Activated CD4-positive, alpha-beta T cell treated with anti-CD3 and anti-CD28 coated beads, Interleukin-2, amount 50 U/mL, for 48 hours (primary cell): ENCODE measurements around the gene INSIG2.

Experiments used
- DNase-seq, 2 experiments: peaks; one replicate each; pipeline ENCODE4 v3.0.0-alpha.2; 2020

Gene INSIG2

GRCh38 chr2:118088051-118089024 lies at the start of gene INSIG2:
Gene INSIG2 (plus strand): TSS chr2:118088471. CDS start chr2:118096557, 8,086 bp downstream.
- peak; percentile 94 to 96 for DNase-seq

- DNase-seq = no peak
Measured at GRCh38 chr2:118040891-118041290, 47.4 kb upstream of the INSIG2 start.

- no peak for DNase-seq
Measured at GRCh38 chr2:118044103-118044716, 44.1 kb upstream of the INSIG2 start.

GRCh38 chr2:118044854-118045253 lies 43.4 kb upstream of the INSIG2 start:
- no peak for DNase-seq

GRCh38 chr2:118045286-118045685 lies 43.0 kb upstream of the INSIG2 start:
- no peak for DNase-seq

- no peak for DNase-seq
Measured at GRCh38 chr2:118046634-118047210, 41.5 kb upstream of the INSIG2 start.

GRCh38 chr2:118047380-118047826 lies 40.9 kb upstream of the INSIG2 start:
- no peak for DNase-seq

- DNase-seq = no peak
Measured at GRCh38 chr2:118048401-118048800, 39.9 kb upstream of the INSIG2 start.

- no peak for DNase-seq
Measured at GRCh38 chr2:118049140-118049815, 39.0 kb upstream of the INSIG2 start.

GRCh38 chr2:118049816-118050140 lies 38.5 kb upstream of the INSIG2 start:
- no peak for DNase-seq

GRCh38 chr2:118050386-118050785 lies 37.9 kb upstream of the INSIG2 start:
- DNase-seq = no peak

GRCh38 chr2:118050974-118051373 lies 37.3 kb upstream of the INSIG2 start:
- DNase-seq = no peak

GRCh38 chr2:118051826-118052358 lies 36.4 kb upstream of the INSIG2 start:
- no peak for DNase-seq

GRCh38 chr2:118052474-118052873 lies 35.8 kb upstream of the INSIG2 start:
- DNase-seq = no peak

GRCh38 chr2:118053681-118054080 lies 34.6 kb upstream of the INSIG2 start:
- DNase-seq = no peak

- DNase-seq = no peak
Measured at GRCh38 chr2:118054213-118055008, 33.9 kb upstream of the INSIG2 start.

- DNase-seq = no peak
Measured at GRCh38 chr2:118055512-118056164, 32.6 kb upstream of the INSIG2 start.

- no peak for DNase-seq
Measured at GRCh38 chr2:118056165-118056534, 32.1 kb upstream of the INSIG2 start.

GRCh38 chr2:118056801-118057200 lies 31.5 kb upstream of the INSIG2 start:
- no peak for DNase-seq

GRCh38 chr2:118058951-118059350 lies 29.3 kb upstream of the INSIG2 start:
- no peak for DNase-seq

- DNase-seq = no peak
Measured at GRCh38 chr2:118059919-118060478, 28.3 kb upstream of the INSIG2 start.
